GM10248 (cell line): ENCODE measurements around the gene ADCY10.

Source experiments
- CTCF ChIA-PET: fragments of 300-600 bp; sonication (Branson Sonifier 250); formaldehyde crosslinking; extraction: SDS; loops from one replicate; lab custom pipeline; 2021; ENCODE audit warnings: antibody characterized with exemption; lab: Yijun Ruan, JAX
- POLR2A ChIA-PET: fragments of 350-650 bp; sonication (Branson Sonifier 250); formaldehyde crosslinking; extraction: SDS; loops from one replicate; lab custom pipeline; 2020; ENCODE audit warnings: antibody characterized with exemption; lab: Yijun Ruan, JAX
- DNase-seq: peaks from one replicate; pipeline ENCODE4 v3.0.0; 2012; ENCODE audit errors: extremely low spot score
- TF ChIP-seq, protein P1 (sequence below): IDR thresholded peaks from 2 replicates; pipeline ENCODE4 v1.5.1; 2012; ENCODE audit warnings: mild to moderate bottlenecking, low read depth; ENCODE audit errors: extremely low read depth, missing control alignments, control extremely low read depth

Gene ADCY10

GRCh38 chr1:167763525-167764220 is 150.3 kb downstream of the ADCY10 start:
- ChIA-PET CTCF (interaction anchor here (2.5 kb wide), 1 partner anchor 11 kb away, joined by 11 read pairs; no protein-coding TSS in a partner anchor), POLR2A (no interaction called here)
- TF ChIP-seq, protein P1, sequence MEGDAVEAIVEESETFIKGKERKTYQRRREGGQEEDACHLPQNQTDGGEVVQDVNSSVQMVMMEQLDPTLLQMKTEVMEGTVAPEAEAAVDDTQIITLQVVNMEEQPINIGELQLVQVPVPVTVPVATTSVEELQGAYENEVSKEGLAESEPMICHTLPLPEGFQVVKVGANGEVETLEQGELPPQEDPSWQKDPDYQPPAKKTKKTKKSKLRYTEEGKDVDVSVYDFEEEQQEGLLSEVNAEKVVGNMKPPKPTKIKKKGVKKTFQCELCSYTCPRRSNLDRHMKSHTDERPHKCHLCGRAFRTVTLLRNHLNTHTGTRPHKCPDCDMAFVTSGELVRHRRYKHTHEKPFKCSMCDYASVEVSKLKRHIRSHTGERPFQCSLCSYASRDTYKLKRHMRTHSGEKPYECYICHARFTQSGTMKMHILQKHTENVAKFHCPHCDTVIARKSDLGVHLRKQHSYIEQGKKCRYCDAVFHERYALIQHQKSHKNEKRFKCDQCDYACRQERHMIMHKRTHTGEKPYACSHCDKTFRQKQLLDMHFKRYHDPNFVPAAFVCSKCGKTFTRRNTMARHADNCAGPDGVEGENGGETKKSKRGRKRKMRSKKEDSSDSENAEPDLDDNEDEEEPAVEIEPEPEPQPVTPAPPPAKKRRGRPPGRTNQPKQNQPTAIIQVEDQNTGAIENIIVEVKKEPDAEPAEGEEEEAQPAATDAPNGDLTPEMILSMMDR = no peak
- no peak for DNase-seq

DNA sequence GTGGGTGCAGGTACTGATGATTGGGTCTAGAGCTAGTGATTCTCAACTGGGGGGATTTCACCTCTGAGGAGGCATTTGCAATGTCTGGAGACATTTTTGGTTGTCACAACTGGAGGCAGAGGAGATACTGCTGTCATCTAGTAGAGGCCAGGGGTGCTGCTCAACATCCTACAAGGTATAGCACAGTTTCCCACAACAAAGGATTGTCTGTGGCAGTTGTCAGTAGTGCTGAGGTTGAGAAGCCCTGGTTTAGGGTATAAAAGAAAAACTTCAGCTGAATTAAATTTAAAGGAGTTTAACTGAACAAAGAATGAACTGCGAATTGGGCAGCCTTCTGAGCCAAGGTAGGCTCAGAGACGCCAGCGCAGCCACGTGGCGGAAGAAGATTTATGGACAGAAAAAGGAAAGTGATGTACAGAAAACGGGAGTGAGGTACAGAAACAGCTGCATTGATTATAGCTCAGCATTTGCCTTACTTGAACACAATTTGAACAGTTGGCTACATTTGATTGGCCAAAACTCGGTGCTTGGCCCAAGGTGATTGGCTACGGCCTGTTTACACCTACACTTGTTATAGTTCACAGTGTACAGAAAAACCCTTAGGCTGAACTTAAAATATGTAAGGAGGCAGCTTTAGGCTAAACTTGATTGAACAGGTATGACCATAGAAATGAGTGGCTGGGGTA is 151.7 kb downstream of the ADCY10 start:
- ChIA-PET CTCF (interaction anchor here (0.8 to 2.5 kb wide), 4 partner anchors 9 to 38 kb away, joined by 3 to 11 read pairs (median 4); no protein-coding TSS in a partner anchor), POLR2A (no interaction called here)
- DNase-seq = no peak
- TF ChIP-seq, protein P1 = no peak

- TF ChIP-seq, protein P1 = no peak
- CTCF ChIA-PET = interaction anchor here (0.8 to 2.5 kb wide), 4 partner anchors 8 to 39 kb away, joined by 3 to 11 read pairs (median 4); no protein-coding TSS in a partner anchor
Observed at GRCh38 chr1:167761400-167761799, 152.5 kb downstream of the ADCY10 start.

More at GRCh38 chr1:167761400-167761799, 152.5 kb downstream of the ADCY10 start:
- DNase-seq = no peak
- POLR2A ChIA-PET = no interaction called here
